T1000 (cell line): ENCODE results near the gene FRMPD4.
"Not testable (repeated sequence)": the region's sequence is repeated elsewhere in the genome, so short reads cannot be mapped to it uniquely, and the experiment has no call there.

ENCODE experiments used
- DNase-seq: peaks from one replicate; lab custom pipeline; 2025; ENCODE audit warnings: mixed read lengths; lab: John Stamatoyannopoulos, UW

FRMPD4 gene

DNA sequence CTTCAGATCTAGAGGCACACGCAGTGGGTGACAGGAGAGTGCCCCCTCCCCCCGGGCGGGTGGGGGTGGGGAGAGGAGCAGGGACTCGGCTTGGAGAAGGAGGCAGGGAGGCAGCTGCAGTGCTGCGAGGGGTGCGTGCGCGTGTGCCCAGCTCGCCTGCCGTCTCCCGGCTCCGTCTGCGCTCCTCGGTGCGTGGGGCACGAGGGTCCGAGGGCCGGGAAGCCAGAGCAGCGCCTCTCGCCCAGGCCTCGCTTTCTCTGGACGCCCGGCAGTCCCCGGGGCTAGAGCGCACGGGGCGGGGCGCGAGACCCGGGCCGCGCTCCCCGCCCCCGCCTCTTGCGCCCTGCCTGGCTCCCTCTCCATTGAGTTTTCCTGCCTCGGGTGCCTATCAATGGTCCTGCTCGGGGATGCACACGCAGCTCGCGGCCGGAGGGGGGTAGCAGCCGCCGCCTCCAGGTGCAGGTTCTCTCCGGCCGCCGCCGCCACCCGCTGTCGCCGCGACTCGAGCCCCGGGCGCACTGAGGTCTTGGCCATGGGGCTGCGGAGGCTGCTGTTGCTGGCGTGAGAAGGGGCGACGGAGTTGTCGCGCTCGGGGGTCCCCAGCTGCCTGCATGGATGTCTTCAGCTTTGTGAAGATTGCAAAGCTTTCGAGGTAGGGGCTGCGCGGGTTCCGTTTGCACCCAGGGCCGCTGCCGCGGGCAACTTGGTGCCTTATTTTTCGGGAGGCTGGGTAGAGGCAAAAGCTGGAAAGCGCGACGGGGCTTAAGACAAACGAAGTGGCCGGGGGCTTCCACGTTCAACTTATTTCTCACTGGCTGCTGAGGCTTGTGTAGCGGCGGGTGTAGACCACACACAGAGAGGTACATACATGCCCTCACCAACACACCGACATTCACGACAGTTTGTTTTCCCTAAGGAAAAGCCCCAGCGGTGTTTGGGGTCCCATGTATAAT lies at the start of gene FRMPD4:
FRMPD4 (plus strand) TSS at position 113 of the 953 bp plus-strand sequence; CDS start at position 612, 499 bp downstream.
- DNase-seq = no peak

GRCh38 chrX:12089740-12090139 lies 48.5 kb upstream of the FRMPD4 start:
- DNase-seq = no peak

DNA sequence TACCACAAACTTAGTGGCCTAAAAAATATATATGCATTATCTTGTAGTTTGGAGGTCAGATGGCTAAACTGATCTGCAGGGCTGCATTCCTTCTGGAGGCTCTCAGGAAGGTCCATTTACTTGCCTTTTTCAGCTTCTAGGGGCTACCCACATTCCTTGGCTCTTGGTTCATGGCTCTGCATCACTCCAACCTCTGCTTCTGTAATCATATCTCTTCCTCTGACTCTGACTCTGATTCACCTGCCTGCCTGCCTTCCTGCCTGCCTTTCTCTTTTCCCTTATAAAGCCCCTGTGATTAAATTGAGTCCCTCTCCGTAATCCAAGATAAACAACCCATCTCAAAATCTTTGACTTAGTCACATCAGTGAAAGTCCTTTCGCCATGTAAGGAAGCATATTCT lies 25.0 kb upstream of the FRMPD4 start:
- no peak for DNase-seq

DNA sequence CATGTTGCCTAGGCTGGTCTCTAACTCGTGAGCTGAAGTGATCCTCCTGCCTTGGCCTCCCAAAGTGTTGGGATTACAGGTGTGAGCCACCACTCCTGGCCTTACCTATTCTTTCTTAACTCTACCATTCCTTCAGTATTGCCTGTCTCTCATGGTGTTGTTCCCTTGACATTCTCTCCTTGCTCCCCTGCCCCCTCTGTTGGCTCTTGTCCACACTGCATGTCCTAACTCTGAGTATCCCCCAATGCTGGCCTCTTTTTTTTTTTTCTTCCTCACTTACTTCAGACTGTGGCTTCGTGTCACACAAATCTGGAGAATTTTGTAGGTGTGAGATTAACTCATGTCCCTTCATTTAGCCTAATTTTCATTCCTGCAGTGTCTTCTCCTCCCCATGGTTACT lies 22.9 kb upstream of the FRMPD4 start:
- no peak for DNase-seq

- DNase-seq = no peak
These were observed 20.1 kb upstream of the FRMPD4 start for GRCh38 chrX:12118134-12118533.

DNA sequence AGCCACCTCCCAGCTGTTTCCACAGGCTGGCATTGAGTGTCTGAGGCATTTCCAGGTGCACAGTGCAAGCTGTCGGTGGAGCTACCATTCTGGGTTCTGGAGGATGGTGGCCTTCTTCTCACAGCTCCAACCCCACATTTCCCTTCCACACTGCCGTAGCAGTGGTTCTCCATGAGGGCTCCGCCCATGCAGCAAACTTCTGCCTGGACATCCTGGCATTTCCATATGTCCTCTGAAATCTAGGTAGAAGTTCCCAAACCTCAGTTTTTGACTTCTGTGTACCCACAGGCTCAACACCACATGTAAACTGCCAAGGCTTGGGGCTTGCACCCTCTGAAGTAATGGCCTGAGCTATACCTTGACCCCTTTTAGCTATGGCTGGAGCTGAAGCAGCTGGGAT lies 10.3 kb upstream of the FRMPD4 start:
- DNase-seq = no peak

DNA sequence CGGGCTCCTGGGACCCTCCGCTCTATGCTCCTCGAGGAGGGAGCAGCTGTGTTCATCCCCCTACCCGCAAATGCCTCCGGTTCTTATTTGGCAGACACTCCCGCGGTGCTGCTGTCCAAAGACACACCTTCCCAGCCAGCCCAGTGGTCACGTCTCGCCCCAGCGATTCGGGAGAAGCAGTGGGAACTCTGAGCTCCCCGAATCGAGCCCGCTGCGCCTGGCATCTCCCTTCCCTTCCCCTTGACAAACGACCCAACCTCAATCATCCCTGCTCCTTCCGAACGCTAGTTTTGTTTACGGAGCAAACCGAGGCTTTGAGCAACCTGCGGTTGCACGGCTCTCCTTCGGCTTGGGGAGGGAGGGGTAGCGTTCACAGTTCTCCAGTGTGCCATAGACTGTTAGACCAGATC lies 317 bp upstream of the FRMPD4 start:
- DNase-seq = no peak

GRCh38 chrX:12139934-12140611 lies 1.8 kb downstream of the FRMPD4 start:
- no peak for DNase-seq

GRCh38 chrX:12141511-12141910 lies 3.2 kb downstream of the FRMPD4 start:
- no peak for DNase-seq

GRCh38 chrX:12142661-12143060 lies 4.4 kb downstream of the FRMPD4 start:
- no peak for DNase-seq

- no peak for DNase-seq
These were observed 7.1 kb downstream of the FRMPD4 start for GRCh38 chrX:12145402-12145801.

- DNase-seq = no peak
These were observed 11.6 kb downstream of the FRMPD4 start for GRCh38 chrX:12149670-12150407.

- DNase-seq = no peak
These were observed 15.0 kb downstream of the FRMPD4 start for GRCh38 chrX:12153317-12153716.

DNA sequence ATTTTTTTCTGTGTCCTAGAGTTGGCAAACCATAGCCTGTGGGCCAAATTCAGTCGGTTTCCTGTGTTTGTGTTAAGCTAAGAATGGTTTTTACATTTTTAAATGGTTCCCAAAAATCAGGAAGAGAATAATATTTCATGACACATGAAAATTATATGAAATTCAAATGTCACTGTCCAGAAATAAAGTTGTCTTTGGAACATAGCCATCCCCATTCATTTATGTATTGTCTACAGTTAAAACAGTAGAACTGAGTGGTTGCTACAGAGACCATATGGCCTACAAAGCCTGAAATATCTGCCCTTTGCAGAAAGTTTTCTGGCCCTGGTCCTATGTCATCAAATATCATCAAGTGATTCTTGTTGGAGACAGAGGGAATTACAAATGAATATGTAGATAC lies 15.5 kb downstream of the FRMPD4 start:
- no peak for DNase-seq

GRCh38 chrX:12159799-12160198 lies 21.5 kb downstream of the FRMPD4 start:
- no peak for DNase-seq

DNA sequence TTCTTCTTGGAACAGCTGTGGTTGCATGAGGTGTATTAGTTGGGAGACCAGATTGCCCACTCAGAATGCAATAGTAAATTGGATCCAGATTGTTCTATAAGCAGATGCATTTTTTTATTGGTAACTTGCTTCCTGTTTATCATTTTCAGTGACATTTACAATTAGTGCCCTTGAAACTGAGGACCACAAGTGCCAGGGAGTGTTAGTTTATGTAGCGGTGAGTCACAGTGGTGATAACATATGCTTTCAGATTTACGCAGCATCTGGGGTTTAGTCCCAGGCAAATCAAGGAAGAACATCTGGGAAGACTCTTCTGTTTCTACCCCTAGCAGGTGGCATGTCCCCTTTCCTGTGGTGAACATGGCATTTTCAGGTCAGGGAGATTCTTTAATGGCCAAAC lies 24.1 kb downstream of the FRMPD4 start:
- no peak for DNase-seq

- DNase-seq = not testable (repeated sequence)
These were observed 25.9 kb downstream of the FRMPD4 start for GRCh38 chrX:12164180-12164579.

DNA sequence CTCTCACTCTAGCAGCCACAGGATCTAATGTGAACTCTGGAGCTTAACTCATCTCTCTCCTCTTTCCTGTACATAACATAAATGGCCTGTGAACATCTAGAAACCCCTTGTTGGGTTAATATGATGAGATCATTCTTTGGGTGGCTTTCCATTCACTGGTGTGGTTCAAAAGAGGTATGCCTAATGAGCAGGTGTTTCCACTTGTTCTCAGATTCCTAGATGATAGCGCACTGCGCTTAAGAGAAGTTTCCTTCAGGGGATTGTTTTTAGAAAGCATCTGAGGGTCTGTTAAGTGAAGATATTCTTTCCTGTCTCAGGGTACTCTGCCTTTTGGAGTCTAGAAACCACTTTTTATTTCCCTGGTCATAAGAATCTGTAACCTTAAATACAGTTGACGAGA lies 32.5 kb downstream of the FRMPD4 start:
- no peak for DNase-seq

DNA sequence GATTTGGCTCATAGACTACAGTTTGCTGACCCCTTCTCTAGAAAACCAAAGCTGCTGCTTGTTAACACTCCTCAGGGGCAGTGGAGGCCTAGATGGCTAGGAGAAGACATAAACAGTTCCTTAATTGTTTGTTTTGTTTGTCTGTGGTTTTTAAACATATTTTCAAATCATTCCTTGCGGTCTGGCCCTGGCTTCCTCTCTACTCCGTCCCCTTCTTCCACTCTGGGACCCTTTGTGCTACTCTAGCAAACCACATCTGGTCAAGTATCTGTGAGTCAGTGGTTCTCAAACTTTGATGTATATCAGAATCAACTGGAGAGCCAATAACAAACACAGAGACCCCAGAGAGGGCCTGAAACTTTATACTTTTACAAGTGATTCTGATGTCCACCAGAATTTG lies 36.1 kb downstream of the FRMPD4 start:
- DNase-seq = no peak

DNA sequence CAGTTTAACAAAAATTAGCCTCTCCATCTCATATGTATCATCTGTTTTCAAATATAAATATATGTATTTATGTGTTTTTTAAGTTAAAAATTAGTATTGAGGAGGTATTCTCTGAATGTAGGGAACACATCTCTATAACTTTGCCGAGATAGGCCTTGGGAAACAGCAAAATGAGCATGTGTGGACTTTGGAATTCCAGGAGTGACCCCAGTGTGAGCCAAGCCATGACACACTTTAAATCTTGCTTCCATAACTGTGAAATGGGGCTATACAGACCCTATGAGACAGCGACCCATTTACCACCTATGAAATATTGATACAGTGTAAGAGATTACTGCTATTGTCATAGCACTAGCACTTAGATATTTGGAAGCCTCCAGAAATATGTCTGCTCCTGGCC lies 58.8 kb downstream of the FRMPD4 start:
- no peak for DNase-seq

DNA sequence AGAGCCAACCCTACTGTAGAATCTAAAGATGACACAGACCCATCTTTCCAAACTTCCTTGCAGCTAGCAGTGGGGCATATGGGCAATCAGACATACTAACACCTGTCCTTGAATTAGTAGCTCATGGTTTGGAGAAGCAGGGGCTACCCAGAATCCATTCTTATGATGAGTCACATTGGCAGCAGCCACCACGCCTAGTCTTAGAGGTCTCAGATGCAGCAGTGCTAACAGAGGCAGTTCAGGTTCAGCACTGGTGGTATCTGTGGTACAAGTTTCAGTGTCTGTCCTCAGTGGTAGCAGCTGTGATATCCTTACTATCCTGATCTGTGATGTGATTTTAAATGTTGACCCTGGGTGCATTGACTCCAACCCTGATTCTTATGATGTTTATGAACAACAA lies 68.1 kb downstream of the FRMPD4 start:
- no peak for DNase-seq

DNA sequence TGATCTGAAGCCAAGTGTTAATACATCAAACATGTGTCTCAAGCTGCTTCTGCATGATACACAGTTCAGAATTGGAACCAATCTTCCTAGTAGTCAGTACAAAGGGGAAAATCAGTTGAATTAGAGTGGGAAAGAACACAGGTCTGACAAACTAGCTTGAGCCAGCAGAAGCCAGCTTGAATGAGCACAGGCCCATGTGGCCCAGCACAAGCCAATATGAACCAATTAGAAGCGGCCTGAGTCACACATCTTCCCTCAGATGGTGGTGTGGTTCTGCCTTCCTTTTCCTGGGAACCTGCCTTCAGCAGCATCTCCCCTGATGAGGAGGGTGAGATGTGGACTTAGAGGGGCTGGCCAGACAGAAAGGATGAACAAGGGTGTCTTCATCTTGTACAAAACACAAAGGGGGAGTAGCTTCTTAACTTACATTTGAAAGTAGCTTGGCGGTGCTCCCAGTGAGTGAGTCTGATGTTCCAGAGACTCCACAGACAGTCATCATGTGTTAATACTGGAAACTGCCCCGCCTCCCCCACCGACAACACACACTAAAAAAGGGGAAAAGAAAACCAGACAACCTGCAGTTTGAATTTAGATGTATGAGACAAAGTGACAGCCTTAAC lies 72.0 kb downstream of the FRMPD4 start:
- peak; percentile 13 for DNase-seq
